Measurements from ENCODE around the gene PEX12.
A peak's percentile ranks its signal among the peaks of the same experiment; 100 is the strongest.

Gene PEX12

DNA sequence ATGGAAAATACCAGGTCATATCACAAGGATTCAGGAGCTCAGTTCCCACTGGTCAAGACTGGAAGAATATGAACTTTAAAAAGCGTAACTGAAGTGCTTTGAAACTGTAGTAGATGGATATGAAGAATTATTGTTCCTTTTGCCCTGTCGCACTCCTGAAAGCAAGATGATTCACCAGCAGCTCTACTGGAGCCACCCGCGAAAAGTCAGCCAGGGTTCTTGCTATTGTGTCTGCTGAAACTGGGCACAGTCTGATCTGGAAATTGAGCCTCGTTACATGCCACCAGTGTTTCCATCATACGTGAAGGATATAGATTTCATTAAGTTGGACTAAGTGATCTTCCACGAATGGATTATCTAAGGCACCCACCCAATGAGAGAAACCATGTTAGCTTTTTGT lies 25.3 kb upstream of the PEX12 start:
- no peak overlapping the region for H3K4ac ChIP-seq (ENCODE audit: low read depth in 1 of 2, low read length in 2 of 2)
- no peak overlapping the region for H4K8ac ChIP-seq (ENCODE audit: low read length)
- no peak for DNase-seq
- no peaks in the 10 kb centered on the region for H3K9me3 ChIP-seq (ENCODE audit: control insufficient read depth, low read length)
- H3K4me1 ChIP-seq (ENCODE audit: control insufficient read depth, insufficient read depth, low read depth, low read length): no peaks in the 10 kb centered on the region
- H3K27me3 ChIP-seq (ENCODE audit: control insufficient read depth in 1 of 2, insufficient read depth in 1 of 2, low read length in 2 of 2): no peaks in the 10 kb centered on the region
- peaks cover 22 to 73% of the 10 kb centered on the region in 2 experiments for H3K36me3 ChIP-seq (ENCODE audit: control insufficient read depth in 1 of 2, insufficient read depth in 2 of 2, low read depth in 1 of 2, low read length in 2 of 2)
- H3K79me1 ChIP-seq (replicated peaks; ENCODE audit: low read length, poor library complexity, severe bottlenecking): peaks cover 24% of the 10 kb centered on the region
- H2AFZ ChIP-seq (ENCODE audit: low read depth, low read length): no peak overlapping the region
- H2BK12ac ChIP-seq (ENCODE audit: low read length in 2 of 2): no peak overlapping the region
- 93% methylated on average over 5 of the region's 7 CpGs for WGBS
- H2AK5ac ChIP-seq (ENCODE audit: low read length, severe bottlenecking): no peak overlapping the region
- H2BK15ac ChIP-seq (ENCODE audit: low read depth, poor library complexity, severe bottlenecking): no peak overlapping the region
- no peak overlapping the region for H3K14ac ChIP-seq (ENCODE audit: low read length in 2 of 2)
- no peak overlapping the region for H3K9ac ChIP-seq (ENCODE audit: low read length)
- no peak overlapping the region for H2BK5ac ChIP-seq (ENCODE audit: low read depth, low read length, poor library complexity, severe bottlenecking)
- no peak overlapping the region for H3K4me2 ChIP-seq (ENCODE audit: low read length, poor library complexity, severe bottlenecking)
- H3K27ac ChIP-seq (ENCODE audit: low read length, poor library complexity, severe bottlenecking): no peak overlapping the region
- no peak overlapping the region for H3K4me3 ChIP-seq (ENCODE audit: insufficient read depth in 1 of 2, low read depth in 1 of 2, low read length in 2 of 2)
- no peak overlapping the region for H4K91ac ChIP-seq (ENCODE audit: low read length)
- no peak overlapping the region for H3K18ac ChIP-seq (ENCODE audit: low read depth in 1 of 2, low read length in 2 of 2)
- H2BK120ac ChIP-seq (ENCODE audit: low read depth, low read length): no peak overlapping the region
- no peak overlapping the region for H3K23ac ChIP-seq (ENCODE audit: low read length in 2 of 2)

GRCh38 chr17:35597604-35598003 lies 19.2 kb upstream of the PEX12 start:
- peaks cover 2% of the 10 kb centered on the region for H3K4me1 ChIP-seq (ENCODE audit: control insufficient read depth, insufficient read depth, low read depth, low read length)
- no peak overlapping the region for H4K8ac ChIP-seq (ENCODE audit: low read length)
- no peak overlapping the region for H2AK5ac ChIP-seq (ENCODE audit: low read length, severe bottlenecking)
- H2BK15ac ChIP-seq (ENCODE audit: low read depth, poor library complexity, severe bottlenecking): no peak overlapping the region
- no peak overlapping the region for H2AFZ ChIP-seq (ENCODE audit: low read depth, low read length)
- H3K36me3 ChIP-seq (ENCODE audit: control insufficient read depth in 1 of 2, insufficient read depth in 2 of 2, low read depth in 1 of 2, low read length in 2 of 2): peaks cover 24 to 83% of the 10 kb centered on the region in 2 experiments
- H2BK5ac ChIP-seq (ENCODE audit: low read depth, low read length, poor library complexity, severe bottlenecking): no peak overlapping the region
- no peaks in the 10 kb centered on the region for H3K27me3 ChIP-seq (ENCODE audit: control insufficient read depth in 1 of 2, insufficient read depth in 1 of 2, low read length in 2 of 2)
- no peaks in the 10 kb centered on the region for H3K9me3 ChIP-seq (ENCODE audit: control insufficient read depth, low read length)
- no peak overlapping the region for H3K27ac ChIP-seq (ENCODE audit: low read length, poor library complexity, severe bottlenecking)
- H3K14ac ChIP-seq (ENCODE audit: low read length in 2 of 2): no peak overlapping the region
- DNase-seq: no peak
- no peak overlapping the region for H2BK12ac ChIP-seq (ENCODE audit: low read length in 2 of 2)
- H3K23ac ChIP-seq (ENCODE audit: low read length in 2 of 2): no peak overlapping the region
- no peak overlapping the region for H3K9ac ChIP-seq (ENCODE audit: low read length)
- H3K4me3 ChIP-seq (ENCODE audit: insufficient read depth in 1 of 2, low read depth in 1 of 2, low read length in 2 of 2): no peak overlapping the region
- no peak overlapping the region for H3K18ac ChIP-seq (ENCODE audit: low read depth in 1 of 2, low read length in 2 of 2)
- 90% methylated on average over 5 of the region's 5 CpGs for WGBS
- H3K79me1 ChIP-seq (replicated peaks; ENCODE audit: low read length, poor library complexity, severe bottlenecking): peaks cover 23% of the 10 kb centered on the region
- H2BK120ac ChIP-seq (ENCODE audit: low read depth, low read length): no peak overlapping the region
- H3K4ac ChIP-seq (ENCODE audit: low read depth in 1 of 2, low read length in 2 of 2): no peak overlapping the region
- H4K91ac ChIP-seq (ENCODE audit: low read length): no peak overlapping the region
- H3K4me2 ChIP-seq (ENCODE audit: low read length, poor library complexity, severe bottlenecking): no peak overlapping the region

GRCh38 chr17:35596530-35597233 lies 18.3 kb upstream of the PEX12 start:
- H2BK12ac ChIP-seq (ENCODE audit: low read length in 2 of 2): no peak overlapping the region
- H3K4me2 ChIP-seq (ENCODE audit: low read length, poor library complexity, severe bottlenecking): peak overlapping the region; percentile 16
- 86% methylated on average over 50 of the region's 54 CpGs for WGBS
- H3K4me1 ChIP-seq (ENCODE audit: control insufficient read depth, insufficient read depth, low read depth, low read length): peaks cover 3% of the 10 kb centered on the region
- peak overlapping the region; percentile 77 for H4K8ac ChIP-seq (ENCODE audit: low read length)
- peak overlapping the region; percentile 19 for H2BK120ac ChIP-seq (ENCODE audit: low read depth, low read length)
- H3K9ac ChIP-seq (ENCODE audit: low read length): no peak overlapping the region
- H3K4ac ChIP-seq (ENCODE audit: low read depth in 1 of 2, low read length in 2 of 2): no peak overlapping the region
- H3K79me1 ChIP-seq (replicated peaks; ENCODE audit: low read length, poor library complexity, severe bottlenecking): peaks cover 23% of the 10 kb centered on the region
- no peak overlapping the region for H3K4me3 ChIP-seq (ENCODE audit: insufficient read depth in 1 of 2, low read depth in 1 of 2, low read length in 2 of 2)
- H2BK15ac ChIP-seq (ENCODE audit: low read depth, poor library complexity, severe bottlenecking): no peak overlapping the region
- H3K9me3 ChIP-seq (ENCODE audit: control insufficient read depth, low read length): no peaks in the 10 kb centered on the region
- no peak overlapping the region for H3K18ac ChIP-seq (ENCODE audit: low read depth in 1 of 2, low read length in 2 of 2)
- no peak overlapping the region for H3K14ac ChIP-seq (ENCODE audit: low read length in 2 of 2)
- H3K36me3 ChIP-seq (ENCODE audit: control insufficient read depth in 1 of 2, insufficient read depth in 2 of 2, low read depth in 1 of 2, low read length in 2 of 2): peaks cover 28 to 74% of the 10 kb centered on the region in 2 experiments
- DNase-seq: no peak
- no peaks in the 10 kb centered on the region for H3K27me3 ChIP-seq (ENCODE audit: control insufficient read depth in 1 of 2, insufficient read depth in 1 of 2, low read length in 2 of 2)
- H2BK5ac ChIP-seq (ENCODE audit: low read depth, low read length, poor library complexity, severe bottlenecking): no peak overlapping the region
- no peak overlapping the region for H3K27ac ChIP-seq (ENCODE audit: low read length, poor library complexity, severe bottlenecking)
- no peak overlapping the region for H2AFZ ChIP-seq (ENCODE audit: low read depth, low read length)
- no peak overlapping the region for H2AK5ac ChIP-seq (ENCODE audit: low read length, severe bottlenecking)
- no peak overlapping the region for H3K23ac ChIP-seq (ENCODE audit: low read length in 2 of 2)
- H4K91ac ChIP-seq (ENCODE audit: low read length): peak overlapping the region; percentile 15

GRCh38 chr17:35596072-35596471 lies 17.7 kb upstream of the PEX12 start:
- Histone ChIP-seq H3K23ac (ENCODE audit: low read length in 2 of 2) (no peak overlapping the region), H4K91ac (ENCODE audit: low read length) (no peak overlapping the region), H3K9ac (ENCODE audit: low read length) (no peak overlapping the region), H2BK12ac (ENCODE audit: low read length in 2 of 2) (no peak overlapping the region), H3K9me3 (ENCODE audit: control insufficient read depth, low read length) (no peaks in the 10 kb centered on the region), H3K14ac (ENCODE audit: low read length in 2 of 2) (no peak overlapping the region), H2AFZ (ENCODE audit: low read depth, low read length) (no peak overlapping the region), H2BK120ac (ENCODE audit: low read depth, low read length) (no peak overlapping the region), H3K4me2 (ENCODE audit: low read length, poor library complexity, severe bottlenecking) (no peak overlapping the region), H2BK15ac (ENCODE audit: low read depth, poor library complexity, severe bottlenecking) (no peak overlapping the region), H2AK5ac (ENCODE audit: low read length, severe bottlenecking) (no peak overlapping the region), H3K4me1 (ENCODE audit: control insufficient read depth, insufficient read depth, low read depth, low read length) (peaks cover 5% of the 10 kb centered on the region), H3K18ac (ENCODE audit: low read depth in 1 of 2, low read length in 2 of 2) (no peak overlapping the region), H3K79me1 (replicated peaks; ENCODE audit: low read length, poor library complexity, severe bottlenecking) (peaks cover 20% of the 10 kb centered on the region), H2BK5ac (ENCODE audit: low read depth, low read length, poor library complexity, severe bottlenecking) (no peak overlapping the region), H3K27ac (ENCODE audit: low read length, poor library complexity, severe bottlenecking) (no peak overlapping the region), H3K27me3 (ENCODE audit: control insufficient read depth in 1 of 2, insufficient read depth in 1 of 2, low read length in 2 of 2) (no peaks in the 10 kb centered on the region), H3K36me3 (ENCODE audit: control insufficient read depth in 1 of 2, insufficient read depth in 2 of 2, low read depth in 1 of 2, low read length in 2 of 2) (peaks cover 24 to 69% of the 10 kb centered on the region in 2 experiments), H4K8ac (ENCODE audit: low read length) (no peak overlapping the region), H3K4ac (ENCODE audit: low read depth in 1 of 2, low read length in 2 of 2) (no peak overlapping the region), H3K4me3 (ENCODE audit: insufficient read depth in 1 of 2, low read depth in 1 of 2, low read length in 2 of 2) (no peak overlapping the region)
- no peak for DNase-seq
- WGBS: 96% methylated on average over 3 of the region's 4 CpGs

Data from mesenchymal stem cell (in vitro differentiated cells and primary cell).